ENCODE results near the gene CXorf66.
"Not testable (repeated sequence)": the region's sequence is repeated elsewhere in the genome, so short reads cannot be mapped to it uniquely, and the experiment has no call there.

Gene CXorf66

DNA sequence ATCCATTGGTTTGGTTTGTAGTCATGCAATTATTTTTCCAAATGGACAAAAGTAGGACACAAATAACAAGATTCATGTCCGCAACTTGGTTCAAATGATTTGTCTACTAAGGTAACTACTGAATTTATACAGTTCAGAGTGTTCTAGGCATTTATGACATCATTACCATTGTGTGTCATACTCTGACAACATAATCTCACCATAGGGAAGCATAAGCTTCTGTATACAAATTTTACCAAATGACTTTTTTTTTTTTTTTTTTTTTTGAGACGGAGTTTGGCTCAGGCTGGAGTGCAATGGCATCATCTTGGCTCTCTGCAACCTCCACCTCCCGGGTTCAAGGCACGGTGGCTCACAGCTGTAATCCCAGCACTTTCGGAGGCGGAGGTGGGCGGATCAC, at the start of gene CXorf66:
CXorf66 (minus strand) TSS at position 101 of the 400 bp plus-strand sequence; CDS start at position 76, 25 bp downstream.
- no peak for DNase-seq

- DNase-seq: no peak
These were observed 17.5 kb upstream of the CXorf66 start for GRCh38 chrX:139982856-139983255.

- DNase-seq: no peak
These were observed 9.2 kb upstream of the CXorf66 start for GRCh38 chrX:139974471-139974870.

GRCh38 chrX:139972629-139973624, 7.6 kb upstream of the CXorf66 start:
- no peak for DNase-seq

DNA sequence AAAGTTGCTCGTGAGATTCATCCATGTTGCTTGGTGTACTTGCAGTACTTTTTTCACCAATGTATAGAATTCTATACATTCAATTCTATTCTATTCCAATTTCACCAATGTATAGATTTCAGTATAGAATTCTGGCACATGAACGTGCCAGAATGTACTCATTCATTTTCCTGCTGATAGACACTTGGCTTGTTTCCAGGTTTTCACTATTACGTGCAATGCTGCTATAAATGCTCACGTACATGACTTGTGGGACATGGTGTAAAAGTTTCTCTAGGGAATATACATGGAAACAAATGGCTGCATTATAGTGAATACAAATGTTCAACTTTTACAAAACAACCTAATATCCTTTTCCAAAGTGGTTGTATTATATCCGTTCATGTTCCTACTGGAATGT, 6.8 kb upstream of the CXorf66 start:
- no peak for DNase-seq

- DNase-seq: no peak
These were observed 6.1 kb upstream of the CXorf66 start for GRCh38 chrX:139971394-139971749.

DNA sequence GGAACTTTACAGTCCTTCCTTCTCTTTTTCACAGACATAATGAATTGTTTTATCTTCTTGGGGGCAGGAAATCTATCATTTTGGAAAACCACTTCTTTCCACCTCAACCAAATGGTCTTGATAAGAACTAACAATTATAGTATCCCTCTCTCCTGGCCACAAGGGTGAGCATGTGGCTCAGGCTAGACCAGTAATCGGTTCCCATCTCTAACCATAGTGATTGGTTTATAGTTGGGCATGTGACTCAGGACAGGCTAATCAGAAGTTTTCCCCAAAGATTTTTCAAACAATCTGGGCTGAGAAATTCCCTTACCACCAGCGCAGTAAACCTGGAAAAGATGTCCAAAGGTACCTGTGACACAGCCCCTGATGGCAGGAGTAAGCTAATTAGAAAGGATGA, 4.0 kb upstream of the CXorf66 start:
- DNase-seq: no peak

DNA sequence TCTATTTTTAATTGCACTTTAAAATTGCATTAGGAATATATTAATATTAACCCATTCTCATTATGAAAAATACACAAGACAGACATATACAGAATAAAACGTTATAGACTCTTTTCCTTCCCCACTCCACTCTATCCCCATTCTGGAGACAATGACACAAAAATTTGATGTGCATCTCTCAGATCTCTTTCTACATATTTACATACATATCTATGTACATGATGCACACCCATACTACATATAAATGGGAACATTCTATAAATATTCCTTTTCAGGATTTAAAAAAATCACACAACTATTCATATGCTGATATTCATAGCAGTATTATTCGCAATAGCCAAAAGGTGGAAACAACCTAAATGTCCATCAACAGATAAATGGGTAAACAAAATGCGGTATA, 2.4 kb upstream of the CXorf66 start:
- DNase-seq: no peak

DNA sequence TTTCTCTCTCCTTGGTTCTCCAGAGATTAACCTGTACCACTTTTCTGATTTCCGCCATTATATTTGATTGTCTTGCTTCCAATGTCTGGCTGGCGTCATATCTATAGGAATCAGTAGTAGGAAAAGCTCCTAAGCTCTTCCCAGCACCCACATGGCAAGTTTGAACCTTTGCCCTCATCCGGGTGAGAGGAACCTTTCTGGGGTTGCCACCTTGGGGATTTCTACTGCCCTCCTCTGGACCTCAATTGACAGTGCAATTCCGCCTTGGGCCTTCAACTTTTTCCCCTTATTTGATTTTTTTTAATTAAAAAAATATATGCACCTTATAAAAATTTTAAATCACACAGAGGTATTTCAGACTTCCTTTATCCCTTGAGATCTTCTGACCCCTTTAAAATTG, 2.0 kb upstream of the CXorf66 start:
- DNase-seq: no peak

DNA sequence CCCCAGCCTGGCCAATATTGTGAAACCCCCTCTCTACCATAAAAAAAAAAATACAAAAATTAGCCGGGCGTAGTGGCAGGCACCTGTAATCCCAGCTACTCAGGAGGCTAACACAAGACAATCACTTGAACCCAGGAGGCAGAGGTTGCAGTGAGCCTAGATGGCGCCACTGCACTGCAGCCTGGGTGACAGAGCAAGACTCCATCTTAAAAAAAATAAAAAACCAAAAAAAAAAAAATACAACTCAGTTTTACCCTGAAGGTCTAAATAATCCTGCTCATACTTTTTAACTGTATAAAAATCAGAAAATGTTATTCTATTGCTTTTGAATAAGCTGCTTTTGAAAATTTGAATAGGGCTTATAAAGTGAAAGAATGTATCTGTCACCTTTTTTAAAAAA, 838 bp upstream of the CXorf66 start:
- not testable (repeated sequence) for DNase-seq

- DNase-seq: not testable (repeated sequence)
These were observed 4.2 kb downstream of the CXorf66 start for GRCh38 chrX:139961091-139961490.

DNA sequence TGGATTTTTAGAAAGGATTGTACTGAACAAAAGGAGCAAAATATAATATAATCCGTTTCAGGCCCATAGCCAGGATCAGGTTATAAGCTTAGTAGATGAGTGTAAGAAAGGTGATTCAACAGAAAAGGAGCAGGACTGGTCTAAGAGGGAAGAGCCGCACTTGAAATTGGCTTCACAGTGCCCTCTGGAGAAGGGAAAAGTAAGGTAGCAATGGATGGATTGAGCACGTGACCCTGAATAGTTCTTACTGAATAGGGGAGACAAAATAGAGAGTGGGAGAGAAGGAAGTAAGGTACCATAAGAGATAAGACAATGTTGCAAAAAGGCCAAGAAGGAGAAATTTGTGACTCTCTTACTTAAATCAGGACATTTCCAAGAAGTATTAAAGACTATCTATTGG, 15.6 kb downstream of the CXorf66 start:
- DNase-seq: no peak

GRCh38 chrX:139945075-139945474, 20.2 kb downstream of the CXorf66 start:
- DNase-seq: no peak

DNA sequence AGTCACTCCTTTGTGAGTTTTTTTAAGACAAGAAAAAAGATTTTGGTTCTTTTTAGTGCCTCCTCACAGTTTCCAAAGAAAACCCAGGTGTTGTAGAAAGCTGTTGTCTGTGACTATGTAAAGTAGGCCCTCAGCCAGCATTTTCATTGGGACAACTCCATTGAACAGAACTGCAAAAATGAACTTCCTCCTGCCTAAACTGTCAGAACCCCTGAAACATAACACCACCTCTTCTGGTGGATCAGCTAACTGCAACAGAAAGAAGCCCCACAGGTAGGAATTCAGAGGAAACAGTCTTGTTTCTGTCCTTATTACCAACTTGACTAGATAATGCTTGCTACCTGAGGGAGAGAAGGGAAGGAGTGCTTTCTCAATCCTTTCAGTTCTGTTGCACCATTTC, 29.1 kb downstream of the CXorf66 start:
- no peak for DNase-seq

- DNase-seq: no peak
These were observed 31.4 kb downstream of the CXorf66 start for GRCh38 chrX:139933904-139934303.

DNA sequence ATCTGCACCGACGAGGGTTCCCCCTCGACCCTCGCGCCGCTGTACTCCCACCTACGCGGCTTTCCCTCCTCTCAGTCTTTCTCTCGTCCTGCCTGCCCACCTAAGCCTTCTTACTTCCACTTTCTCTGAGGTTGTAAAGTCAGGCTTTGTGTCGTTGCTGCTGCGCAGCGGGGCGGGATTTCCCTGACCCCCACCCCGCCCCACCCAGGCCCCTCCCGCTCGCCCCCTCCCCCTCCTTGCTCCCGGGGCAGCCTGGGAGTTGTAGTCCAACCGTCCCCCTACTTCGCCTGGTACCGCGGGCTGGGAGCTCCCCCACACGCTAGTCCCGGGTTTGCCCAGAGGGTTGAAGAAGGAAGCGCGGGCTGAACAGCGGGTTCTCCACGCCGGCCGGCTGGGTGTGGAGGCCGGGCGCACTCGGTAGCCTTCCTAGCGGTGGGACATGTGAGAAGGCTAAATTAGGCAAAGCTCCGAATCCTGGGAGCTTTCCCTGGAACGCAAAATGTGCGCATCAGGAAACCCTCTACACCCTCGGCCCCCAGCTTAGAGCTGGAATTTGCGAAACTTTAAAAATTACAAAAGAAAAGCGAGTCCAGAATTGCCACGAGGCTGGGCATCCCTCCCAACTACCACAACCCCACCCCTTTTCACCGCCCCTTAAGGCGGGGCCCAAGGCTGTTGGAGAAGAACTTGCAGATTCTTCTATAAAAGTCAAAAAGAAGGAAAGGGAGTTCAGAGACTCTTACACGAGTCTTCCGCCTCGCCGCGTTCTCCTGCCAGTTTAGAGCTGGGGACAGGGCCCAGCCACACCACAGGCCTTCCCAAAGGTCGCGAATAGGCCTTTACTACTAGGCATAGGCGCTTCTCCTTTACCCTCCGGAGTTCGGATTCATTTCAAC, 32.2 kb downstream of the CXorf66 start, which contains the start of gene ATP11C:
ATP11C (minus strand) TSS at position 153 of the 896 bp plus-strand sequence. CDS start 1,011 bp downstream, outside the sequence.
- DNase-seq: peak; percentile 85

DNA sequence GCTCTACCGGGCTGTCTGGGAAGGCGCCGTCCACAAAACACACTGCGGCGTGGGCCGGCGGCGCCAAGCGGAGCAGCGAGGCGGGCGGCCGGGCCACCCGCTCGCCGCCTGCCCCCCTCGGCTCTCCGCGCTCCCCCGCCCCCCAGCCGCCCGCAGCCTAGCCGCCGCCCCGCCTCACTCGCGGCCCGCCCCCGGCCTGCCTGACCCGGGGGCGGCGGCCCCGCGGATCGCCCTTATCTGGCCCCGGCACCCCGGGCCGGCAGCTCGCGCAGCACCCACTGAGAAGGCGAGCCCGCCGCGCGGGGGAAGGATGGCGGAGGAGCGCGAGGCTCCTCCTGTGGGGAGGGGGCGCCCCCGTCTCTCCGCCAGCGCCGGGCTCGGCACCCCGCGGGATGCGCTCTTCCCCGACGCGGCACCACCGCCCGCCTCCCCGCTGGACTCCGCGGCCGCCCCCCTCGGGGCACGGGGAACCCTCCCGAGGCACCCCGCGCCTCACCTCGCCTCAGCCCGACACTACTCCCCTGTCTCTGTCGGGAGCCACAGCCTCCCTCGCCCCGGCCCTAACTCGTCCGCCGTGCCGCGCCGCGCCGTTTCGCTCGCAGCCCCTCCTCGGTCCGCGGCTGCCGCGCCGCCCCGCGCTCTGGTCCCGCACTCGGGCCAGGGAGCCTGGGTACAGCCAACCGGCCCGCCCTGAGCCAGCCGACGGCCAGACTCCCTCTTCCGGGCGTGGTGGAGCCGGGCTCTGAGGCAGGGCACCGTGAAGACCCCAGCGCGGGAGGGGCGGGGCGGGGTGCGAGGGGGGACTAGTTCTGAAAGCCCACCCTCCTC, 33.0 kb downstream of the CXorf66 start:
- peak; percentile 33 for DNase-seq

- DNase-seq: no peak
These were observed 33.7 kb downstream of the CXorf66 start for GRCh38 chrX:139931646-139932072.

- no peak for DNase-seq
These were observed 34.2 kb downstream of the CXorf66 start for GRCh38 chrX:139930916-139931645.

DNA sequence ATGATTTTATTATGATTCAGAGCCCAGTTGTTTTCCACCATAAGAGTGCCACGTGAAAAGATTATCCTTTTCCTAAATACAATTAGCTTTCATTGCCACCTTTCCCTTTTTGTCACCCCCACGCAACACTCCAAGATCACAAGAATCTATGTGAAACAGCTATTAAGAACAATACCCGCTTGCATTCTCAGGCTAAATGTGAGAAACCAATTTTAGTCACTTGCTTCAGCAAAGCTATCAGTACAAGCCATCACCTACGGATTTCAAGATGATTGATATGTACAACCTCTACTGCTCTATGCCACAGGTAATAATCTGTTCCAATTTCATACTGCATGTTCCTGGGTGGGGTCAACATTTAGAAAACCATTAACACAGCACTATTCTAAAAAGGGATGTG, 34.9 kb downstream of the CXorf66 start:
- DNase-seq: no peak

GRCh38 chrX:139929876-139930275, 35.4 kb downstream of the CXorf66 start:
- DNase-seq: no peak

DNA sequence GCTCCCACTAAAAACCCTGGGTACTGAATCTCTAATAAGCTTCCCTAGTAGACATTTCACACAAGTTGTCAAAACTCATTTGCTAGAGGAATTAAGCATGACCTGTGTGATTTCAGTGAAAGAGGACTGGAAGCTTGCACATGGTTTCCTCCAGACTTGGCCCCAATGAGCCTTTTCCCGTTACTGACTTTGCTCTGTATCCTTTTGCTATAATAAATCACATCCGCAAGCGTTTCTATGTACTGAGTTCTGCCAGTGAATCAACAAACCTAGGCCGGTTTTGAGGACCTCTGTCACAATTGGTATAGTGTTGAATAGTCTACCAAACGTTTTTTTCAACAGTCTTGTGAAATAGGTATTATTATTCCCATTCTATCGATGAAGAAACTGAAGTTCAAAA, 40.6 kb downstream of the CXorf66 start:
- DNase-seq: no peak
